HPDE6-E6E7 (cell line): ENCODE results near the gene SLC22A2.

Experiments
- DNase-seq: peaks from one replicate; pipeline ENCODE4 v3.0.0; 2011; ENCODE audit warnings: missing footprints; ENCODE audit errors: extremely low spot score

Gene SLC22A2

GRCh38 chr6:160215232-160215631 is 43.4 kb downstream of the SLC22A2 start:
- DNase-seq = no peak

GRCh38 chr6:160207618-160208017 is 51.0 kb downstream of the SLC22A2 start:
- no peak for DNase-seq

GRCh38 chr6:160204710-160205109 is 53.9 kb downstream of the SLC22A2 start:
- no peak for DNase-seq

GRCh38 chr6:160203953-160204352 is 54.7 kb downstream of the SLC22A2 start:
- no peak for DNase-seq

- DNase-seq = no peak
These were observed 55.1 kb downstream of the SLC22A2 start for GRCh38 chr6:160203522-160203921.

- no peak for DNase-seq
These were observed 55.5 kb downstream of the SLC22A2 start for GRCh38 chr6:160203076-160203475.

- no peak for DNase-seq
These were observed 56.2 kb downstream of the SLC22A2 start for GRCh38 chr6:160202411-160202810.

- no peak for DNase-seq
These were observed 57.6 kb downstream of the SLC22A2 start for GRCh38 chr6:160201061-160201460.

- no peak for DNase-seq
These were observed 59.9 kb downstream of the SLC22A2 start for GRCh38 chr6:160198606-160199211.

- DNase-seq = no peak
These were observed 61.0 kb downstream of the SLC22A2 start for GRCh38 chr6:160197662-160198061.

GRCh38 chr6:160194808-160195207 is 63.8 kb downstream of the SLC22A2 start:
- DNase-seq = no peak

- DNase-seq = no peak
These were observed 65.8 kb downstream of the SLC22A2 start for GRCh38 chr6:160192840-160193239.

- no peak for DNase-seq
These were observed 67.6 kb downstream of the SLC22A2 start for GRCh38 chr6:160190973-160191372.

- no peak for DNase-seq
These were observed 68.5 kb downstream of the SLC22A2 start for GRCh38 chr6:160190081-160190480.

- no peak for DNase-seq
These were observed 69.8 kb downstream of the SLC22A2 start for GRCh38 chr6:160188773-160189172.

GRCh38 chr6:160180706-160181105 is 77.9 kb downstream of the SLC22A2 start:
- DNase-seq = no peak

GRCh38 chr6:160178271-160178670 is 80.3 kb downstream of the SLC22A2 start:
- no peak for DNase-seq

- DNase-seq = no peak
These were observed 81.4 kb downstream of the SLC22A2 start for GRCh38 chr6:160177220-160177619.

- DNase-seq = no peak
These were observed 83.9 kb downstream of the SLC22A2 start for GRCh38 chr6:160174681-160175080.

GRCh38 chr6:160173806-160174527 is 84.7 kb downstream of the SLC22A2 start:
- no peak for DNase-seq

GRCh38 chr6:160172704-160173103 is 85.9 kb downstream of the SLC22A2 start:
- DNase-seq = no peak

- no peak for DNase-seq
These were observed 88.5 kb downstream of the SLC22A2 start for GRCh38 chr6:160170018-160170680.
